GM12891 (cell line): ENCODE measurements around the gene TEK.
"Not testable (repeated sequence)": the region's sequence is repeated elsewhere in the genome, so short reads cannot be mapped to it uniquely, and the experiment has no call there.

Experiments
- DNase-seq: peaks from one replicate; pipeline ENCODE4 v3.0.0; 2011; ENCODE audit warnings: low spot score; ENCODE audit not compliant: insufficient read length
- FAIRE-seq: peaks from 2 replicates; lab custom pipeline; 2011; peaks lifted over from hg19 to GRCh38; lab: Jason Lieb, UNC
- PAX5 ChIP-seq: IDR thresholded peaks from 2 replicates; pipeline ENCODE4 v1.6.1; 2011; ENCODE audit warnings: low read length, moderate library complexity, mild to moderate bottlenecking; ENCODE audit not compliant: insufficient read depth, severe bottlenecking
- POLR2A ChIP-seq: IDR thresholded peaks from 2 replicates; pipeline ENCODE4 v1.6.1; 2011; ENCODE audit warnings: low read depth, low read length, control low read depth
- POLR2AphosphoS5 ChIP-seq: IDR thresholded peaks from 2 replicates; pipeline ENCODE4 v1.6.1; 2011; ENCODE audit warnings: low read depth, low read length, control low read depth
- POU2F2 ChIP-seq: IDR thresholded peaks from 2 replicates; pipeline ENCODE4 v1.6.1; 2011; ENCODE audit warnings: low read depth, mild to moderate bottlenecking, control low read depth, low read length, moderate library complexity
- SPI1 ChIP-seq: IDR thresholded peaks from 2 replicates; pipeline ENCODE4 v1.6.1; 2011; ENCODE audit warnings: low read depth, low read length, control low read depth
- TAF1 ChIP-seq: IDR thresholded peaks from 2 replicates; pipeline ENCODE4 v1.6.1; 2011; ENCODE audit warnings: low read depth, low read length, control low read depth

The TEK gene

DNA sequence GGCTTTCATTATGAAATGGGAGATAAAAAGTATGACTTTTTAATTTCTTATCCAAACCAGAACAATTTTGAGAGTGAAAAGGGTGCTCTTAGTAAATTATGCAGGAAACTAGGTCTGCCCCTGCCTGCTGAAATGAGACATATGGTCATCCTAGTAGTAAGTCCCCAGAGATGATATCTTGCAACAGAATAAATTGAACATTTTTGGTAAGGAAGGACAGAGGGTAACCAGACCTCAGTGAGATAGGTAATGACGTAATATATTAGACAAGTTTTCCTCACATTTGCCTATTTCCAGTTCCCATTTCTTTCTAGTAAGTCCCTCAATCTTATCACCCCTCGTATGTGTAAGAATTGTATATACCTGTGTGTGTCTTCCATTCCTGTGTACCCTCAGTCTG lies 96.2 kb downstream of the TEK start:
- DNase-seq, result no peak
- no peak for FAIRE-seq
- TF ChIP-seq POLR2AphosphoS5 (no peak), TAF1 (no peak), SPI1 (no peak), POU2F2 (no peak), PAX5 (no peak)

DNA sequence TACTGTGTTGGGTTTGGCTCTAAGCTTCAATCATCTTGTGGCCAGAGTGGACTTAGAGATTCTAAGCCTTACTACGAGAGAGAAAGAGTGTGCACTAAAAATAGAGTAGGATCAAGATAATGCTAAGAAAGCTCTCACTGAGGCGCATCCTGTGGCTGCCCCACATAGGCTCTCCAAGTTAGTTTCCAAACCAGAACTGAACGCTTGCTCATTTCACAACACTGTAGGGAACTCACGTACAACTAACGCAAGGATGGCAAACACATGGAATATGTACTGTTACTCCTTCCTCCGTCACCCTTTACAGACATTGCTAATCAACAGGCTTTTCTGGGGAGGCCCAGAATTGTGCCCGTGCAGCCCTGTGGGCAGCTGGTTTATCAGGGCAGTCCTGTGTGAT lies 97.0 kb downstream of the TEK start:
- TF ChIP-seq POLR2AphosphoS5 (no peak), SPI1 (no peak), POU2F2 (no peak), PAX5 (no peak), TAF1 (no peak), POLR2A (no peak)
- no peak for FAIRE-seq

GRCh38 chr9:27209034-27209433 lies 100.0 kb downstream of the TEK start:
- FAIRE-seq, result no peak
- TF ChIP-seq POLR2A, result no peak
- TF ChIP-seq PAX5, result no peak
- TF ChIP-seq POLR2AphosphoS5, result no peak
- no peak for TF ChIP-seq POU2F2
- no peak for TF ChIP-seq SPI1
- no peak for TF ChIP-seq TAF1
- no peak for DNase-seq

More for the DNA sequence above, 97.0 kb downstream of the TEK start:
- DNase-seq, result no peak

DNA sequence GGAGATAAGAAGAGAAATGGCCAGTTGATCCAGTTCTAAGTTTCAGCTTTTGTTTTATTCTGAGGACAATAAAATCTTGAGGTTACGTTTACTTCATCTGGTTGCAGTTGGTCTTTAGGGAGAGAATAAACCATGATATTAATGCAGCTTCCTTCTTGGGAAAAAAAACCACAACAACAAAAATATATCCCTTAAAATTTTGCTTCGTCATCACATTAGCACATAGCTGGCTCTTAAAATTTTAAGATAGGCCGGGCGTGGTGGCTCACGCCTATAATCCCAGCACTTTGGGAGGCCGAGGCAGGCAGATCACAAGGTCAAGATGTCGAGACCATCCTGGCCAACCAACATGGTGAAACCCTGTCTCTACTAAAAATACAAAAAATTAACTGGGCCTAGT lies 101.6 kb downstream of the TEK start:
- FAIRE-seq, result no peak
- TF ChIP-seq POU2F2 (no peak), TAF1 (no peak), SPI1 (no peak), PAX5 (no peak), POLR2AphosphoS5 (no peak), POLR2A (no peak)

GRCh38 chr9:27212191-27212590 lies 103.2 kb downstream of the TEK start:
- DNase-seq, result no peak
- no peak for TF ChIP-seq POU2F2
- TF ChIP-seq SPI1, result no peak
- TF ChIP-seq POLR2A, result no peak
- no peak for TF ChIP-seq PAX5
- TF ChIP-seq TAF1, result no peak
- TF ChIP-seq POLR2AphosphoS5, result no peak
- FAIRE-seq, result no peak

More for the DNA sequence above, 101.6 kb downstream of the TEK start:
- DNase-seq, result no peak

DNA sequence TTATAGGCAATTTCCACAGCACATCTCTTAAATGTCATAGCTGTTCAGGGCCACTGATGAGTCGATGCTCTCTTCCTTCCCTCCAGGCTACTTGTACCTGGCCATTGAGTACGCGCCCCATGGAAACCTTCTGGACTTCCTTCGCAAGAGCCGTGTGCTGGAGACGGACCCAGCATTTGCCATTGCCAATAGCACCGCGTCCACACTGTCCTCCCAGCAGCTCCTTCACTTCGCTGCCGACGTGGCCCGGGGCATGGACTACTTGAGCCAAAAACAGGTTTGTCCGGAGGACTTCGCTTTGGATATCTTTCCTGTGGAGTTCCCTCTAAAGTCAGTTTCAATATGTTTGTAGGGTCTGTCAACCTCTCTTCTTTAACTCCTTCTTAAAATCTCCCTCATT lies 103.6 kb downstream of the TEK start:
- TF ChIP-seq POLR2AphosphoS5, result no peak
- TF ChIP-seq SPI1, result no peak
- no peak for TF ChIP-seq TAF1
- no peak for TF ChIP-seq POLR2A
- TF ChIP-seq PAX5, result no peak
- no peak for TF ChIP-seq POU2F2
- DNase-seq, result no peak
- FAIRE-seq, result no peak

DNA sequence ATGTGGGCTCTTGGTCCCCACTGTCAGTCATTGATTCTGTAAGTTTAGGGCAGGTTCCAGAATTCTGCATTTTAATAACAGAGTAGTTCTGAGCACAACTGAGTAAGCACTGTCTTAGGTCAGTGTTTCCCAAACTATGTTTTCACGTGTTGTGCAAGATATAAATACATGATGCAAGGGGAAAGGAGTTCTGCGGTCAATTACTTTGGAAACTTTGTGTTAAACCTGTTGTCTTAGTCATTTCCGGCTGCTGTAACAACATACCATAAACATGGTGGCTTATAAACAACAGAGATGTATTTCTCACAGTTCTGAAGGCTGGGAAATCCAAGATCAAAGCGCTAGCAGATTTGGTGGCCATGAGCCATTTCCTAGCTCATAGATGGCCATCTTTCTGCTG lies 118.2 kb downstream of the TEK start:
- FAIRE-seq (no peak), DNase-seq (no peak)
- TF ChIP-seq PAX5 (no peak), POLR2AphosphoS5 (no peak), POLR2A (no peak), SPI1 (no peak), POU2F2 (no peak), TAF1 (no peak)

DNA sequence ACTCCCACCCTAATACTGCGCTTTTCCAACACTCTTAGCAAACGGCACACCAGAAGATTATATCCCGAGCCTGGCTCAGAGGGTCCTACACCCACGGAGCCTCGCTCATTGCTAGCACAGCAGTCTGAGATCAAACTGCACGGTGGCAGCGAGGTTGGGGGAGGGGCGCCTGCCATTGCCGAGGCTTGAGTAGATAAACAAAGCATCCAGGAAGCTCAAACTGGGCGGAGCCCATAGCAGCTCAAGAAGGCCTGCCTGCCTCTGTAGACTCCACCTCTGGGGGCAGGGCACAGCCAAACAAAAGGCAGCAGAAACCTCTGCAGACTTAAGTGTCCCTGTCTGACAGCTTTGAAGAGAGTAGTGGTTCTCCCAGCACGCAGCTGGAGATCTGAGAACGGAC lies 130.6 kb downstream of the TEK start:
- not testable (repeated sequence) for DNase-seq, FAIRE-seq

DNA sequence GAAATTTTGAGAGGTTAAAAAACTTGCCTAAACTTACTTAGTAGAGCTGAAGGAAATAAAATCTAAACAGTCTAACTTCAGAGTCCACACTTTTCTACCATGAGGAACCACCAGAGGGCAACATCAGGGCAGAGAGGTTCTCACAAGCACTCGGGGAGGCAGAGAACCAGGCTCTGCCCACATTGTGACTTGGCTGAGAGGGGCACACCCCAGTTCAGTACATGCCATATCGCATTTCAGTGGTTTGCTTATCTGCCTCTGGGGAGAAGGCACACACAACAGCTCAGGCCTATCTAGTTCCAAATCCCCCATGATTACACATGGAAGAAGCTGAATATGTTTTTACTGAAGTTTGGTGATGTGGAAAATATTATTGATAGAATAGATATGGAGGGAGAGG lies 138.7 kb downstream of the TEK start:
- FAIRE-seq (no peak), DNase-seq (peak; percentile 5)
- no peak for TF ChIP-seq SPI1
- TF ChIP-seq TAF1, result no peak
- TF ChIP-seq POLR2AphosphoS5, result no peak
- TF ChIP-seq POU2F2, result no peak
- TF ChIP-seq POLR2A, result no peak
- no peak for TF ChIP-seq PAX5

- TF ChIP-seq POLR2A (no peak), POU2F2 (no peak), SPI1 (no peak), POLR2AphosphoS5 (no peak), TAF1 (no peak), PAX5 (no peak)
- FAIRE-seq (no peak), DNase-seq (no peak)
Measured at GRCh38 chr9:27248702-27249101, 139.7 kb downstream of the TEK start.

DNA sequence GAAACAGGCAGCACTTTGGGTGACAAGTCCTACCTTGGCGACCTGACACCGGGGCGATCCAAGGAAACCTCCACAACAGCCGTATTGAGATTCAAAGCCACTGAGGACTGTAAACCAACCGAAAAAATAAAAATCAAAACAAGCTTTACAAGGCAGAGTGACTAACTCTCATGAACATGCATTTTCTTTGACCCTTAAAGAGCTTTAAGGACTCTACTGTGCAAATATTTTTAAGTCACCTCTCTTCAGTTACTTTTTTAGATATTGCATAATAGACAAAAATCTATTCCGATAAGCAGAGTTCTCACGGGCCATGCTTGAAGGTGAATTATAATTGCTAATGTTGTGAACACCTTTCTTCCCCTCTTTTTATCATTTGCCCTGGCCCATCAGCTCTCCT lies 149.6 kb downstream of the TEK start:
- TF ChIP-seq POLR2A, result no peak
- no peak for TF ChIP-seq TAF1
- TF ChIP-seq PAX5, result no peak
- TF ChIP-seq POLR2AphosphoS5, result no peak
- no peak for TF ChIP-seq POU2F2
- no peak for TF ChIP-seq SPI1
- DNase-seq (no peak), FAIRE-seq (no peak)
